Measurements from ENCODE around the gene RANBP2.

RANBP2 gene

DNA sequence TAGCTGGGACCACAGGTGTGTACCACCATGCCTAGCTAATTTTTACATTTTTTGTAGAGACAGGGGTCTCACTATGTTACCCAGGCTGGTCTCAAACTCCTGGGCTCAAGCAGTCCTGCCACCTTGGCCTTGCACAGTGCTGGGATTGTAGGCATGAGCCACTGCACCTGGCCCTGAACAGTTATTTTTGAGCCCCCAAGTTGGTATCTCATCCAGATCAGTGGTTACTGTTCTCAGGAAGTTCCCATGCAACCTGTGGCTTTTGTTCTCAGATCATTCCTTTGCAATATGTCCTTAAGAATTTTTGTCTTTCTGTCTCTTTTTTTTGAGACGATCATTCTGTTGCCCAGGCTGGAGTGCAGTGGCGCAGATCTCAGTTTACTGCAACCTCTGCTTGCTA is 59.6 kb downstream of the RANBP2 start:
- no peak for DNase-seq (ENCODE audit: low read depth)
- no peak overlapping the region for H3K4me3 ChIP-seq (ENCODE audit: low read length)
- TF ChIP-seq, protein P1, sequence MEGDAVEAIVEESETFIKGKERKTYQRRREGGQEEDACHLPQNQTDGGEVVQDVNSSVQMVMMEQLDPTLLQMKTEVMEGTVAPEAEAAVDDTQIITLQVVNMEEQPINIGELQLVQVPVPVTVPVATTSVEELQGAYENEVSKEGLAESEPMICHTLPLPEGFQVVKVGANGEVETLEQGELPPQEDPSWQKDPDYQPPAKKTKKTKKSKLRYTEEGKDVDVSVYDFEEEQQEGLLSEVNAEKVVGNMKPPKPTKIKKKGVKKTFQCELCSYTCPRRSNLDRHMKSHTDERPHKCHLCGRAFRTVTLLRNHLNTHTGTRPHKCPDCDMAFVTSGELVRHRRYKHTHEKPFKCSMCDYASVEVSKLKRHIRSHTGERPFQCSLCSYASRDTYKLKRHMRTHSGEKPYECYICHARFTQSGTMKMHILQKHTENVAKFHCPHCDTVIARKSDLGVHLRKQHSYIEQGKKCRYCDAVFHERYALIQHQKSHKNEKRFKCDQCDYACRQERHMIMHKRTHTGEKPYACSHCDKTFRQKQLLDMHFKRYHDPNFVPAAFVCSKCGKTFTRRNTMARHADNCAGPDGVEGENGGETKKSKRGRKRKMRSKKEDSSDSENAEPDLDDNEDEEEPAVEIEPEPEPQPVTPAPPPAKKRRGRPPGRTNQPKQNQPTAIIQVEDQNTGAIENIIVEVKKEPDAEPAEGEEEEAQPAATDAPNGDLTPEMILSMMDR (conservative IDR thresholded peaks at IDR 0.05; ENCODE audit: low read length) = no peak

GRCh38 chr2:108786008-108786353 is 66.7 kb downstream of the RANBP2 start:
- DNase-seq (ENCODE audit: low read depth) = peak; percentile 26
- peak overlapping the region; percentile 77 for H3K4me3 ChIP-seq (ENCODE audit: low read length)
- TF ChIP-seq, protein P1 (conservative IDR thresholded peaks at IDR 0.05; ENCODE audit: low read length) = no peak

DNA sequence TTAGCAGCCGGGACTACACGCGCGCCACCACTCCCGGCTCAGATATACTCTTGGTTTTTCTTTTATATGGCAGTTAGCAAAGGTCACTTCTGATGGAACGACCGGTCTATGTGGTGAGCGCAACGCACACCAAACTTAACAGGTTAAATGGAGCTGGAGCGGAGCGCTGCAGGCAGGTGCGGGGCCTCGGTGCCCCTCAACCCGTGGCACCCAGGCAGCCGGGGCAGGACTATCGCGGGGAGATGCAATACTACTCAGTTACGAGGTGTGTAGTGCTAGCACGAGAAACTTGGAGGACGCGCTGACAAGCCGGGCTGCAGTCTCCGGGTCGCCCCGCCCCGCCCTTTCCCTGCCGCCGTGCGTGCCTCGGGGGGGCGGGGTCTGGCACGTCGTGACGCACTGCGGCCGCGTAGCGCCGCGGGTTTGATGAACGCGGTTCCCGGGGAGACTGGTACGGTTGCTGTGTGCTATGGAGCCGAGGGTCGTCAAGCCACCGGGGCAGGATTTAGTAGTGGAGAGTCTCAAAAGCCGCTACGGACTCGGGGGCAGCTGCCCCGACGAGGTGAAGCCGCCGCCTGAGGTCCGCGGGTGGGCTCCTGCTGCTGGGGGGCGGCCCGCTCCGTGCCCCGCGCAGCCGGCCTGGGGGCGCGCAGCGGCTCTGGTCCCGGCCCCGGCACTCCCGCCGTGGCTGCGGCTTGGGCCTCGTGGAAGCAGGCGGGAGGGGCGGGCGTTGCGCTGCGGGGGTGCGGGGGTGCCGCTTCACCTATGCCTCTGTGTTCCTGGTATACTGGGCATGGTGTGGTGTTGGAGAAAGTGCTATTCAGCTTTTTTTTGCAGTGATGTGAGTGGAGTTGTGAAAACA is 67.3 kb downstream of the RANBP2 start, which contains the start of gene CCDC138:
Gene CCDC138 (plus strand): TSS at position 418 of the 862 bp plus-strand sequence. CDS start 52 bp downstream, at position 470.
- peak within 1 kb of the TSS; percentile 77 for H3K4me3 ChIP-seq (ENCODE audit: low read length)
- DNase-seq (ENCODE audit: low read depth) = peak; percentile 79

DNA sequence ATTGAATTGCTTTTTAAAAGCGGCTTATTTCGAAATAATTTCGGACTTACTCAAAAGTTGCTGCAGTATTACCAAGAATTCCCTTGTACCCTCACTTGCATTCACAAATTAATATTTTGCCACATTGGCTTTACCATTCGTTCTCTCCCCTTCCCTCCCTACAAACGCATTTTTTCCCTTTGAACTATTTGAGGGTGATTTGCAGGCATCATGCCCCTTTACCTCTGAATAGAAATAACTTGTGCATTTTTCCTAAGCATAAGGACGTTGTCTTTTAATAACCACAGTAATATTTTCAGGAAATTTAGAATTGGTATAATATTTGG is 67.9 kb downstream of the RANBP2 start:
- no peak for DNase-seq (ENCODE audit: low read depth)
- TF ChIP-seq, protein P1 (conservative IDR thresholded peaks at IDR 0.05; ENCODE audit: low read length) = no peak
- H3K4me3 ChIP-seq (ENCODE audit: low read length) = peak overlapping the region; percentile 77

More for the DNA sequence above, 67.3 kb downstream of the RANBP2 start, which contains the start of gene CCDC138:
- TF ChIP-seq, protein P1 (conservative IDR thresholded peaks at IDR 0.05; ENCODE audit: low read length) = no peak

DNA sequence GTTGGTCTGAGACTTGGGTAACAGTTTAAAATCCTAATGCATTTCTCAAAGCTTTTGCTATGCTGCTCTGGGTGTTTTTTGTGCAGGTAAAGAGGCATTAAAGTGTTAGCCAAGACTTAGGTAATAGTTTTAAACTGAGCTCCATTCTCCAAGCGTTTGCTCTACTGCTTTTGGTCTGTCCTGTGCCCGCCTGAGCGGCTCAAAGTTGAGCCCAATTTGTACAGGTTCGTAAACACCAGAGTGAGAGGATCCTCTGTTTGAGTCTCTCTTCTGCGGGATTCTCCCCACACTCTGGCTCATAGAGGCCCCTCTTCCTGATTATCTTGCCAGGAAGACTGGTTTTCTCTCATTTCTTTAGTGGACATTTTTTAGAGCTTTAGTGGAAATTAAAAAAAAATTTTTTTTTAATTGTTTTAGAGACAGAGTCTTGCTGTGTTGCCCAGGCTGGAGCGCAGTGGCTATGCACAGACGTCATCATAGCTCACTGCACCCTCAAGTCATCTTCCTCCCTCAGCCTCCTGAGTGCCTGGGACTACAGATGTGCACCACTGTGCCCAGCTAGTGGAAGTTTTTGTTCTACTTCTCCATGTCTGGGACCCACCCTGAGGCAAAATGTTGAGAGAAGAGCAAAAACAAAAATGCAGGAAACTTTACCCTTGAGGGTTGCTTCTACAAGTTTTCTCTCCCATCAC is 83.9 kb downstream of the RANBP2 start:
- no peak for DNase-seq (ENCODE audit: low read depth)
- TF ChIP-seq, protein P1 (conservative IDR thresholded peaks at IDR 0.05; ENCODE audit: low read length) = no peak
- H3K4me3 ChIP-seq (ENCODE audit: low read length) = no peak overlapping the region

GRCh38 chr2:108805032-108805431 is 85.8 kb downstream of the RANBP2 start:
- H3K4me3 ChIP-seq (ENCODE audit: low read length) = no peak overlapping the region
- no peak for DNase-seq (ENCODE audit: low read depth)
- TF ChIP-seq, protein P1 (conservative IDR thresholded peaks at IDR 0.05; ENCODE audit: low read length) = no peak

Measured in AG10803 (cell line).